AG10803 (cell line): ENCODE results near the gene ZNF385C.

Experiments
- DNase-seq: peaks from one replicate; pipeline ENCODE4 v3.0.0; 2010; ENCODE audit warnings: low read depth
- H3K4me3 ChIP-seq: 2 replicates; pipeline ENCODE4 v1.5.1; 2011; ENCODE audit warnings: mild to moderate bottlenecking, low read length, control low read depth
- CTCF ChIP-seq: conservative IDR thresholded peaks from 2 replicates; pipeline ENCODE4 v1.5.1; 2011; ENCODE audit warnings: mild to moderate bottlenecking, low read length, control low read depth, inconsistent platforms

The ZNF385C gene

GRCh38 chr17:42051645-42052044, 46.6 kb downstream of the ZNF385C start:
- H3K4me3 ChIP-seq: no peak overlapping the region
- no peak for TF ChIP-seq CTCF
- no peak for DNase-seq

- DNase-seq: no peak
- no peak overlapping the region; the same call in none of the 2 replicates for H3K4me3 ChIP-seq
- no peak for TF ChIP-seq CTCF
These were observed 47.3 kb downstream of the ZNF385C start for GRCh38 chr17:42051013-42051400.

GRCh38 chr17:42050393-42051012, 47.8 kb downstream of the ZNF385C start, which contains the start of gene C17orf113:
Gene C17orf113, minus strand, starts transcription at chr17:42050601. Its CDS starts 7,225 bp downstream, at chr17:42043376.
- no peak for TF ChIP-seq CTCF
- DNase-seq: peak; percentile 21
- H3K4me3 ChIP-seq: peak within 1 kb of the TSS; percentile 46

GRCh38 chr17:42049834-42050392, 48.4 kb downstream of the ZNF385C start:
- H3K4me3 ChIP-seq: peak overlapping the region; percentile 46
- no peak for DNase-seq

GRCh38 chr17:42047343-42047742, 50.9 kb downstream of the ZNF385C start:
- DNase-seq: no peak
- TF ChIP-seq CTCF: no peak
- no peak overlapping the region for H3K4me3 ChIP-seq

More at GRCh38 chr17:42049834-42050392, 48.4 kb downstream of the ZNF385C start:
- no peak for TF ChIP-seq CTCF

GRCh38 chr17:42045719-42046118, 52.6 kb downstream of the ZNF385C start:
- DNase-seq: no peak
- TF ChIP-seq CTCF: no peak
- H3K4me3 ChIP-seq: no peak overlapping the region
